ENCODE data around the gene GLT8D1.
"Not testable (repeated sequence)": the region's sequence is repeated elsewhere in the genome, so short reads cannot be mapped to it uniquely, and the experiment has no call there.

Gene GLT8D1

DNA sequence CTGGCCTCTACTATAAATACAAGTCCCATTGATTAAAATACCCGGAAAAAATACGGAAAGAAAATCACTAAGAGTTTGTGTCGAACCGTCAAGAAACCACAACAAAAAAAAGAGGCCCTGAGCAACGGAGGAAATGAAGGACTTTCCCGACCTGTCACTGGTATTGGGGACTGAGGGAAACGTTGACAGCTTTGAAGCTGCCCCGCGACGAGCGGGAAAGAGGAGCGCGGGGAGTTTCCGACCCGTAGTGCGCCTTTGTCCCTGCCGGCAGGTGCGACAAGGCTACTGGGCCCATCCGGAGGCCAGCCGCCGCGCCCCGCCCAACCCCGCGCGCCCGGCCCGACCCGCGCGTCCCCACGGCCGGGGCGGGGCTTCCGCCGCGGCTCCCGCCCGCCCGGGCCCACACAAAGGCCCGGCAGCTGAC is 20.3 kb downstream of the GLT8D1 start:
- no peak for TF ChIP-seq JUND (IDR thresholded peaks at IDR 0.05; ENCODE audit: low read depth)
- in situ Hi-C loops (cut with HindIII; ENCODE audit: low pct_unique_long_range_greater_than_20kb, low sequenced_read_pairs) = no loop called here
- peak; percentile 67 to 82 for DNase-seq (ENCODE audit: low read depth in 1 of 2, low spot score in 1 of 2)

DNA sequence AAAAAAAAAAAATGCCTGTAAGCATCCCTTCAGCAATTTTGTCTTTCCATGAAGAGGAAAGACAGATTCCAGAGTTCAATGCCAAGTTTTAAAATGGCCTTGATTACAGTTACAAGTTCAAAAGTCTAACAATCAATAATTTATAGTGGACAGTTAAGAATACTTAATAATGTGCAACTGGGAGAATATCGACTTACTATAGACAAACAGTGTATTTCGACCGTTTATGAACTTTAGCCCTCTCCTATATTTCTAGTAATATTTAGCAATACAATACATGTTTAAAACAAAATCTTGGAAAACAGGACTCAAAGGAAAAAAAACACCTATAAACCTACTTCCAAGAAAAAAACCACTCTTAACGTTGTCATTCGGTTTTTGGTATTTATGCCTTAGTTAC is 21.4 kb downstream of the GLT8D1 start:
- TF ChIP-seq JUND (IDR thresholded peaks at IDR 0.05; ENCODE audit: low read depth) = no peak
- in situ Hi-C loops (cut with HindIII; ENCODE audit: low pct_unique_long_range_greater_than_20kb, low sequenced_read_pairs) = no loop called here
- no peak for DNase-seq (ENCODE audit: low read depth in 1 of 2, low spot score in 1 of 2)

DNA sequence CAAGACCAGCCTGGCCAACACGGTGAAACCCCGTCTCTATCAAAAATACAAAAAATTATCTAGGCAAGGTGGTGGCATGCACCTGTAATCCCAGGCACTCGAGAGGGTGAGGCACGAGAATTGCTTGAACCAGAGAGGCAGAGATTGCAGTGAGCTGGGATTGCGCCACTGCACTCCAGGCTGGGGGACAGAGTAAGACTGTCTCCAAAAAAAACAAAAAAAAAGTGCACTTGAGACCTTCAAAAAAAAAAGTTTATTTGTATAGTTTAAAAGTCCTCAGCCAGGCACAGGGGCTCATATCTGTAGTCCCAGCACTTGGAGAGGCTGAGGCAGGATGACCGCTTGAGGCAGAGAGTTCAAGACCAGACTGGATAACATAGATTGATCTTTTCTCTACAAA is 22.0 kb downstream of the GLT8D1 start:
- in situ Hi-C loops (cut with HindIII; ENCODE audit: low pct_unique_long_range_greater_than_20kb, low sequenced_read_pairs) = no loop called here
- no peak for DNase-seq (ENCODE audit: low read depth in 1 of 2, low spot score in 1 of 2)
- TF ChIP-seq JUND (IDR thresholded peaks at IDR 0.05; ENCODE audit: low read depth) = no peak

DNA sequence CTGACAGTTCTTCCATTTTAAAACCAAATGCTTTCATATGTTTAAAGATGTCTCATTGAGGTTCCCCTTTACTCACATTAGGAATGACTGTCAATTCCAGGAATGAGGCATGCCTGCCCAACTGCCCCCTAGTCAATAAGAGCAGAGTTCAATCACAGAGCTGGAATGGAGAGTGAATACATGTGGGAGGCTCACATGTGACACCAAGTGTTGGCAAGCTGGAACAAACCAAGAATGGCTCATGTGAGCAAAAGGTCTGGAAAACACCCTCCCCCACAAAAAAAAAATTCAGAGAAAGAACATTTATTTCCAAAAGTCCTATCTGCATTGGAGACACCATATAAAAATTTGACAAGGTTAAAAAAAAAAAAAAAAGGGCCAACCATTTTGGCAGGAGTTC is 23.6 kb downstream of the GLT8D1 start:
- DNase-seq (ENCODE audit: low read depth in 1 of 2, low spot score in 1 of 2) = peak in 1 of 2 experiments; percentile 48
- no peak for TF ChIP-seq JUND (IDR thresholded peaks at IDR 0.05; ENCODE audit: low read depth)
- in situ Hi-C loops (cut with HindIII; ENCODE audit: low pct_unique_long_range_greater_than_20kb, low sequenced_read_pairs) = no loop called here

DNA sequence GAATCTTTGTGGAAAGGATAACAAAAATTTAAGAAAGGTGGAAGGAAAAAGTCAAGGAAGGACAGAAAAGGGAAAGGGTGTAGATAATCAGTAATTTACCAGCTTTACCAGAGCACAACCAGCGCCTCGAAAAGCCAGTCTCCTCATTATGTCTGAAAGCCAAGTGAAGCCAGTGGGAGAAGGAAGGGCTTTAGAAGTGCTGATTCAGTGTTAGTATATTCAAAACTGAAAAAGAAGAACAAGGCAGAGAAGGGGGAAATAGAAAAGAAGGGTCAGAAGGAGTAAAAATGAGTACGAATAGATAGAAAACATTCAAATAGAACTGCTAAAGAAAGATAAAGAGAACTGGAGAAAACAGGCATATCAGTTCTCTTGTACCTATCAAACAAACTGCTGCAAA is 24.0 kb downstream of the GLT8D1 start:
- in situ Hi-C loops (cut with HindIII; ENCODE audit: low pct_unique_long_range_greater_than_20kb, low sequenced_read_pairs) = no loop called here
- TF ChIP-seq JUND (IDR thresholded peaks at IDR 0.05; ENCODE audit: low read depth) = no peak
- no peak for DNase-seq (ENCODE audit: low read depth in 1 of 2, low spot score in 1 of 2)

DNA sequence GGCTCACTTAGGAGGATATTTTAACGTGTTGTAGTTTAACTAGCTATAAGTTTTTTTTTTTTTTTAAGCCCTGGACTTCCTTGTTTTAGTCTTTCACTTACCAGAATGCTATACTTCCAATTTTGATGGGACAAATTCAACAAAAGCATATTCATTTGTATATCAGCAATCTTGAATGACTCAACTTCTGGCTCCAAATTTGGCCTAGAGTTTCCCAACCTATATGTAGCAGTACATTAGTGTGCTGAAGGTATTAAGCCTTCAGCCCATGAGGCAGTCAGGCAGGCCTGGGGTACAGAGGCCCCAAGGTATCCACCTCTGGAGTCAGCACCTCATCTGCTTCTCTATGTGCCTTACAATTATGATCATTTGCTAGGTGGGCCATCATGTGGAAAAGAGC is 25.8 kb downstream of the GLT8D1 start:
- in situ Hi-C loops (cut with HindIII; ENCODE audit: low pct_unique_long_range_greater_than_20kb, low sequenced_read_pairs) = no loop called here
- no peak for TF ChIP-seq JUND (IDR thresholded peaks at IDR 0.05; ENCODE audit: low read depth)
- no peak for DNase-seq (ENCODE audit: low read depth in 1 of 2, low spot score in 1 of 2)

DNA sequence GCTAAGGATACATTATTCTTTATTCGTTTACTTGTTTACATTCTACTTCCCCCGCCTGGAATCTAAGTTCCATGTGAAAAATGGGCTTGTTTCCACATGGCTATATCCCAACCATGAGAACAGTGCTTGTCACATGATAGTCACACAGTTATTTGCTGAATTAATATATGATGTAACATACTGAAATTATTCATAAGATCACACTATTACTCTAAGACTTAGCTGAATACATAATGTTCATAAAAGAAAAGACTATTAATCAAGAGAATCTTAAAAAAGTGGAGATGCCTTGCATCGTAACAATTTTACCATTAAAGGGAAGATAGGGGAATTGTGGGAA is 26.4 kb downstream of the GLT8D1 start:
- TF ChIP-seq JUND (IDR thresholded peaks at IDR 0.05; ENCODE audit: low read depth) = no peak
- in situ Hi-C loops (cut with HindIII; ENCODE audit: low pct_unique_long_range_greater_than_20kb, low sequenced_read_pairs) = no loop called here
- no peak for DNase-seq (ENCODE audit: low read depth in 1 of 2, low spot score in 1 of 2)

DNA sequence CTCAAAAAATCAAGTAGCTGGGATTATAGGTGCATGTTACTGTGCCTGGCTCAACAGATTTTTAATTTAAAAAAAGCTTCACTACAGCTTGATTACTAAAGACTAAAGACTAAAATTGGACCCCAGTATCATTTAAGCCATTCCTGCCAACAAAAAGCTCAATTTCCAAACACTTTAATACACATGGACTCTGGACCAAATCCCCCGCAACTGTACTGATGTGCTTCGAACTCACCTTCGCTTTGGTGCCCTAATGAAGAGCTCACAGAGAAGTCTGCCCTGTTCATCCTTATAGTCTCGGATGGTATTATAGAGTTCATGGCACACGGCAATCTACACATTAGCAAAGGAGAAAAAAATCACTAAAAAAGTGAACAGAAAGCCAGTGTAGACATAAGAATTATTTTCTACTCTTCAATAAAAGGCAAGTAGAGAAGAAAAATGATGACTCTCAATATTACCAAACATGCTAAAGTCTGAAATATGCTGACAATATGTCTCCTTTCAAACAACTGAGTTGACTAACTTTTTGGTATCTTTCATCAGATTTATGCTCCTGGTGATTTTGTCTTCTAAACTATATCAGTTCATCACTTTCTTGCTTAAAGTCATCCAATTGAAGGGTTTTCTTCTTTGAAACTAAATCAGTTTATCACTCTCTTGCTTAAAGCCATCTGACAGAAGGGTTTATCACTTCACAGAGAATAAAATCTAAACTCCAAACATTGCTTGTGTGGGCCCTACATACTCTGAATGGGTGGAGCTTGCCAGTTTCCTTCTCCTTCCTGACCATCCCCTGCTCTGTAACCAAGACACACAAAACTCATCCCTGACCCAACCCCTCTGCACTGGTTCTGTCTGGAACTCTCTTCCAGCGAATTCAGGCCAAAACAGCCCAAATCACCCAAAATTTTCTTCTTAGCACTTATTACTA is 27.1 kb downstream of the GLT8D1 start:
- in situ Hi-C loops (cut with HindIII; ENCODE audit: low pct_unique_long_range_greater_than_20kb, low sequenced_read_pairs) = no loop called here
- no peak for DNase-seq (ENCODE audit: low read depth in 1 of 2, low spot score in 1 of 2)
- no peak for TF ChIP-seq JUND (IDR thresholded peaks at IDR 0.05; ENCODE audit: low read depth)

DNA sequence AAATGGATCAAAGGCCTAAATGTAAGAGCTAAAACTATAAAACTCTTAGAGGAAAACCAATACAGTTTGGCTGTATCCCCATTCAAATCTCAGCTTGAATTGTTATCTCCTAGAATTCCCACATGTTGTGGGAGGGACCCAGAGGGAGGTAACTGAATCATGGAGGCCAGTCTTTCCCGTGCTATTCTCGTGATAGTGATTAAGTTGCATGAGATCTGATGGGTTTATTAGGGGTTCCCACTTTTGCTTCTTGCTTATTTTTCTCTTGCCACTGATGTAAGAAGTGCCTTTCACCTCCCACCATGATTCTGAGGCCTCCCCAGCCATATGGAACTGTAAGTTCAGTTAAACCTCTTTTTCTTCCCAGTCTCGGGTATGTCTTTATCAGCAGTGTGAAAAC is 29.4 kb downstream of the GLT8D1 start:
- in situ Hi-C loops (cut with HindIII; ENCODE audit: low pct_unique_long_range_greater_than_20kb, low sequenced_read_pairs); DNase-seq (ENCODE audit: low read depth in 1 of 2, low spot score in 1 of 2): not testable (repeated sequence)

DNA sequence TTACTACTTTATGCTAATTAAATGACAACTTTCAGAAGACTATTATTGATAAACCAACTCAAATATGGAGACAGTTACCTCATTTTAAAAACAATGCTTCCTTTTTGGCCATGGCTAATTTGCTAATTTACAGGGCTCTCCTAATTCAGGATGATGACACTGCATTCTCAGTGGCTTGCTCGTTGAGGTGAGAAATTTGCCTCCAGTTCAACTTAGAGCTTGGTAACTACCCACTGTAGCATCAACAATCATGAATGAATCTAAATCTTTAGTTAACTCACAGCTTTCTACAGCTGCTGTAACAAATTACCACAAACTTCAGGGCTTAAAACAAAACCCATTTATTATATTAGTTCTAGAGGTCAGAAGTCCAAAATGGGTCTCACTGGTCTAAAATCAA is 33.9 kb downstream of the GLT8D1 start:
- no peak for TF ChIP-seq JUND (IDR thresholded peaks at IDR 0.05; ENCODE audit: low read depth)
- in situ Hi-C loops (cut with HindIII; ENCODE audit: low pct_unique_long_range_greater_than_20kb, low sequenced_read_pairs) = no loop called here
- DNase-seq (ENCODE audit: low read depth in 1 of 2, low spot score in 1 of 2) = no peak

DNA sequence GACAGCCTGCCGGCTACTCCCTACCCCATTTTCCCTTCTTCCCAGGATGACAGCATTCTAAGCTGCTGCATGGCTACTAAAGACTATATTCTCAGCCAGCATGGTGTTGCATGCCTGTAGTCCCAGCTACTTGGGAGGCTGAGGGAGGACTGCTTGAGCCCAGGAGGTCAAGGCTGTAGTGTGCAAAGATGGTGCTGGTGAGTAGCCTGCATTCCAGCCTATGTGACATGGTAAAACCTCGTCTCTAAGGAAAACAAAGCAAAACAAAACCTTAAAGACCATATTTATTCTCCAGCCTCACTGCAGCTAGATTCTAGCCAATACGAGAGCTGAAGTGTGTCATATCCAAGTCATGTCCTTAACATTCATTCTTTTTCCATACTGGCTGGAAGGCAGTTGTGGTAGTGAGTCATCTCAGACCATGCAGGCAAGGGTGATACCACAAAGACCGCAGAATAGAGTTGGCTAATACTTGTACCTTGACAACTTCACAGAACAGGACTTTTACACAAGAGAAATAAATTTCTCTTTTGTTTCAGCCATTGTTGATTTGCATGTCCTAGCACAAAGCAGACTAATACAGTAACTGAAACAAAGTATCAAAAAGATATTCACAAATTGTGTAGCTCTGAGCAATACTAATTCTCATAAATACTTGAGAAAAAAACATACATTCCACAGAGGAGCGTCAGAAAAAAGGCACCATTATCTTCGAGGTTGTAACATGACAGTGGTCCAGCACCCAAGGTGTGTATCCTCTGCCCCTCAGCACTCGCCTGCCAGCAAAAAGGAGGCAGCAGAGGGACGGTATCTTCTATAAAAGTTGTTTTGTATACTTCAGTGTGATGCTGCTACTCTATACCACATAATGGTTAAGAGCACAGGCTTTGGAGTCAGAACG is 34.7 kb downstream of the GLT8D1 start:
- no peak for DNase-seq (ENCODE audit: low read depth in 1 of 2, low spot score in 1 of 2)
- in situ Hi-C loops (cut with HindIII; ENCODE audit: low pct_unique_long_range_greater_than_20kb, low sequenced_read_pairs) = no loop called here
- no peak for TF ChIP-seq JUND (IDR thresholded peaks at IDR 0.05; ENCODE audit: low read depth)

DNA sequence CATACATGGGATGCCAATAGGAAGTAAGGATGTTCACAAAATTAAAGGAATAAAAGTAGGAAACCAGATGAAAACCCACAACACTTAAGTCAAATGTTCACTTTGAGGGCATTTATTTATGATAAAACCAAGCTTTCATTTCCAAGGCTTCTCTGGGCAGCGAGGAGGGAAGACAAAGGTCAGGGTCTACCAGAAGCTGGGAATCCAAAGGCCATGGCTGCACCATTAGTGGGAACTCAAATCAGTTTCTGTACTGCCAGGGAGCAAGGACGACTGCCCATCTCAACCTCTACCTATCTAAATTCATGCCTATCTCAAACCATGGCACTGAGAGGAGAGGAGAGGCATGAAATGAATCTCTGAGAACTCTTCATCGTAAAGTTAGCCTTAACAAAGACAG is 42.5 kb downstream of the GLT8D1 start:
- no peak for TF ChIP-seq JUND (IDR thresholded peaks at IDR 0.05; ENCODE audit: low read depth)
- DNase-seq (ENCODE audit: low read depth in 1 of 2, low spot score in 1 of 2) = no peak
- in situ Hi-C loops (cut with HindIII; ENCODE audit: low pct_unique_long_range_greater_than_20kb, low sequenced_read_pairs) = no loop called here

DNA sequence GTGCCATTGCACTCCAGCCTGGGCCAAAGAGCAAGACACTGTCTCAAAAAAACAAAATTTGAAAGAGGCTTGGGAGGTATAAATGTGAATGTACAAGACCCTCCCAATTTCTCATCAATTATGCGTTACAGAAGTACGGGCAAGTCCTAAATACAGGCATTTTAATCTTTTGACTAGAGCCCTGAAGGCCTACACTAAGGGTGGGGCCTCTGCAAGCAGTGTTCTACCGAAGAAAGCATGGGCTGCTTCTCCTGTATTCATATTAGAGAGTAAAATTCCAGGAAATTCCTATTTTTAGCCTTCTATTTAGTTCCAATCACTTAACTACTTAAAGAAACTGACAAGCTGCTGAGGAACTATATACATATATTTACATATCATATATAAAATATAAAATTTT is 45.5 kb downstream of the GLT8D1 start:
- DNase-seq (ENCODE audit: low read depth in 1 of 2, low spot score in 1 of 2) = no peak
- in situ Hi-C loops (cut with HindIII; ENCODE audit: low pct_unique_long_range_greater_than_20kb, low sequenced_read_pairs) = no loop called here

More for the DNA sequence above, 45.5 kb downstream of the GLT8D1 start:
- TF ChIP-seq JUND (IDR thresholded peaks at IDR 0.05; ENCODE audit: low read depth) = no peak
